HuH-7.5 (cell line): ENCODE data around the gene SHB.

ENCODE experiments used
- DNase-seq: peaks from one replicate; pipeline ENCODE4 v3.0.0; 2011; ENCODE audit warnings: low spot score

SHB gene

GRCh38 chr9:37988602-37989001, 80.4 kb downstream of the SHB start:
- no peak for DNase-seq

- no peak for DNase-seq
Measured at GRCh38 chr9:37988041-37988440, 81.0 kb downstream of the SHB start.

- no peak for DNase-seq
Measured at GRCh38 chr9:37987467-37987981, 81.5 kb downstream of the SHB start.

GRCh38 chr9:37986771-37987258, 82.2 kb downstream of the SHB start:
- DNase-seq = no peak

- DNase-seq = no peak
Measured at GRCh38 chr9:37986001-37986400, 83.0 kb downstream of the SHB start.

- no peak for DNase-seq
Measured at GRCh38 chr9:37984672-37985611, 84.1 kb downstream of the SHB start.

GRCh38 chr9:37984278-37984671, 84.8 kb downstream of the SHB start:
- DNase-seq = no peak

GRCh38 chr9:37983381-37984067, 85.5 kb downstream of the SHB start:
- DNase-seq = no peak

GRCh38 chr9:37979844-37980243, 89.2 kb downstream of the SHB start:
- DNase-seq = no peak

- no peak for DNase-seq
Measured at GRCh38 chr9:37978983-37979382, 90.0 kb downstream of the SHB start.

- DNase-seq = no peak
Measured at GRCh38 chr9:37978481-37978864, 90.6 kb downstream of the SHB start.

GRCh38 chr9:37977851-37978480, 91.1 kb downstream of the SHB start:
- no peak for DNase-seq

- DNase-seq = no peak
Measured at GRCh38 chr9:37976714-37977477, 92.1 kb downstream of the SHB start.

GRCh38 chr9:37975639-37976038, 93.4 kb downstream of the SHB start:
- no peak for DNase-seq

- DNase-seq = no peak
Measured at GRCh38 chr9:37974506-37975173, 94.4 kb downstream of the SHB start.

GRCh38 chr9:37972351-37972848, 96.6 kb downstream of the SHB start:
- DNase-seq = no peak

- no peak for DNase-seq
Measured at GRCh38 chr9:37971691-37972090, 97.3 kb downstream of the SHB start.

- no peak for DNase-seq
Measured at GRCh38 chr9:37971108-37971459, 97.9 kb downstream of the SHB start.

GRCh38 chr9:37970301-37971107, 98.5 kb downstream of the SHB start:
- no peak for DNase-seq
